ENCODE results near the gene KLHL30.

KLHL30 gene

GRCh38 chr2:238106339-238106697 lies 32.1 kb upstream of the KLHL30 start:
- H3K79me2 ChIP-seq (ENCODE audit: insufficient read depth, low read depth), result no peaks in the 10 kb centered on the region
- no peaks in the 10 kb centered on the region for H3K27me3 ChIP-seq (ENCODE audit: insufficient read depth, low read depth)
- no peak overlapping the region for H3K27ac ChIP-seq
- no peak overlapping the region for H3K4me2 ChIP-seq
- no peak overlapping the region for H3K4me3 ChIP-seq (IDR thresholded peaks at IDR 0.05; ENCODE audit: insufficient read depth, low read depth, low read length)
- H3K9ac ChIP-seq, result no peak overlapping the region
- H4K20me1 ChIP-seq (ENCODE audit: insufficient read depth), result no peaks in the 10 kb centered on the region
- H3K4me1 ChIP-seq (ENCODE audit: low read depth, poor library complexity, severe bottlenecking), result no peaks in the 10 kb centered on the region
- H3K36me3 ChIP-seq (ENCODE audit: insufficient read depth), result no peaks in the 10 kb centered on the region
- TF ChIP-seq CTCF (conservative IDR thresholded peaks at IDR 0.05; ENCODE audit: low read depth, low read length), result no peak
- H2AFZ ChIP-seq (ENCODE audit: low read depth), result no peak overlapping the region

GRCh38 chr2:238106698-238107524 lies 31.6 kb upstream of the KLHL30 start:
- no peak overlapping the region for H3K9ac ChIP-seq

GRCh38 chr2:238107525-238108422 lies 30.7 kb upstream of the KLHL30 start:
- Histone ChIP-seq H3K4me3 (IDR thresholded peaks at IDR 0.05; ENCODE audit: insufficient read depth, low read depth, low read length) (no peak overlapping the region), H3K9ac (no peak overlapping the region), H4K20me1 (ENCODE audit: insufficient read depth) (no peaks in the 10 kb centered on the region), H3K4me2 (no peak overlapping the region), H2AFZ (ENCODE audit: low read depth) (no peak overlapping the region), H3K27me3 (ENCODE audit: insufficient read depth, low read depth) (no peaks in the 10 kb centered on the region), H3K36me3 (ENCODE audit: insufficient read depth) (no peaks in the 10 kb centered on the region), H3K79me2 (ENCODE audit: insufficient read depth, low read depth) (no peaks in the 10 kb centered on the region), H3K27ac (no peak overlapping the region), H3K4me1 (ENCODE audit: low read depth, poor library complexity, severe bottlenecking) (no peaks in the 10 kb centered on the region)
- TF ChIP-seq CTCF (conservative IDR thresholded peaks at IDR 0.05; ENCODE audit: low read depth, low read length), result no peak

More at GRCh38 chr2:238106698-238107524, 31.6 kb upstream of the KLHL30 start:
- H3K27me3 ChIP-seq (ENCODE audit: insufficient read depth, low read depth), result no peaks in the 10 kb centered on the region
- TF ChIP-seq CTCF (conservative IDR thresholded peaks at IDR 0.05; ENCODE audit: low read depth, low read length), result no peak
- no peaks in the 10 kb centered on the region for H3K79me2 ChIP-seq (ENCODE audit: insufficient read depth, low read depth)
- H3K36me3 ChIP-seq (ENCODE audit: insufficient read depth), result no peaks in the 10 kb centered on the region
- no peaks in the 10 kb centered on the region for H3K4me1 ChIP-seq (ENCODE audit: low read depth, poor library complexity, severe bottlenecking)
- H2AFZ ChIP-seq (ENCODE audit: low read depth), result no peak overlapping the region
- H3K4me2 ChIP-seq, result no peak overlapping the region
- H3K27ac ChIP-seq, result no peak overlapping the region
- no peak overlapping the region for H3K4me3 ChIP-seq (IDR thresholded peaks at IDR 0.05; ENCODE audit: insufficient read depth, low read depth, low read length)
- H4K20me1 ChIP-seq (ENCODE audit: insufficient read depth), result no peaks in the 10 kb centered on the region

- Histone ChIP-seq H3K79me2 (ENCODE audit: insufficient read depth, low read depth) (no peaks in the 10 kb centered on the region), H3K4me2 (no peak overlapping the region), H3K27me3 (ENCODE audit: insufficient read depth, low read depth) (no peaks in the 10 kb centered on the region), H3K9ac (no peak overlapping the region), H3K4me1 (ENCODE audit: low read depth, poor library complexity, severe bottlenecking) (no peaks in the 10 kb centered on the region), H3K36me3 (ENCODE audit: insufficient read depth) (no peaks in the 10 kb centered on the region), H4K20me1 (ENCODE audit: insufficient read depth) (no peaks in the 10 kb centered on the region), H2AFZ (ENCODE audit: low read depth) (no peak overlapping the region), H3K4me3 (IDR thresholded peaks at IDR 0.05; ENCODE audit: insufficient read depth, low read depth, low read length) (no peak overlapping the region), H3K27ac (no peak overlapping the region)
- TF ChIP-seq CTCF (conservative IDR thresholded peaks at IDR 0.05; ENCODE audit: low read depth, low read length), result no peak
Measured at GRCh38 chr2:238108423-238109183, 29.9 kb upstream of the KLHL30 start.
